ENCODE measurements around the gene FAM53B. TPM values are rescaled to one million over a fixed set of nuclear protein-coding genes. Genes with fewer than 3 reads are reported as not detected.

Gene FAM53B
- total and polyA plus RNA-seq, 4 experiments from 2014 or later: 7.3 to 60.7 (median 49.9) TPM

DNA sequence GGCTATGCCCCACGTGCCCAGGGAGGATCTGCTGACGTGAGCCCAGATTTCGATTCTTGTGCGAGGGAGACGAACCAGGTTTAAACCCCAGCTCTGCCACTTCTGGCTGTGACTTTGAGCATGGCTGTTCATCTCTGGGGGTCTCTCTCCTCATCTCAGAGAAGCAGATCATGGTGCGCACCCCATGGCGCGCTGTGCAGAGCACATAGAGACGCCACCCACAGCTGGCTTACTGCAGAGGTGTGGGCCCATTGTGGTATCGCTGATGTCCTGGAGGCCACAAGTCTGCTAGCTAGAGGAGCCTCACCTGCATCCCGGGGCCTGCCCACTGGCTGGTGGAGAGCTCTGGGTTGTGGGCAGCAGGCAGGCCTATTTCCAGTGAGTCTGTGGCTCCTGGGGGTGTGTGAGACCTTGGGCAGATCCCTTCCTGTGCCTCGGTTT is 142.0 kb downstream of the FAM53B start:
- no peaks in the 10 kb centered on the region for H3K4me1 ChIP-seq (ENCODE audit: insufficient read depth, low read length)
- Mint-ChIP-seq H3K27ac (no peak overlapping the region), H3K36me3 (no peaks in the 10 kb centered on the region), H3K4me1 (peaks cover 0 to 6% (median under 1%) of the 10 kb centered on the region in 4 donors), H3K4me3 (no peak overlapping the region), H3K27me3 (no peaks in the 10 kb centered on the region), H3K9me3 (peaks cover 0 to 2% (median 0%) of the 10 kb centered on the region in 8 donors)
- no peaks in the 10 kb centered on the region for H3K36me3 ChIP-seq (ENCODE audit: insufficient read depth, low read length)
- ChIA-PET POLR2A (ENCODE audit: partially characterized antibody) (interaction anchor here (0.7 to 0.9 kb wide), 3 partner anchors 36 to 140 kb away, joined by 3 to 4 read pairs (median 3); no protein-coding TSS in a partner anchor), CTCF (ENCODE audit: partially characterized antibody) (interaction anchor here (1.0 kb wide), 1 partner anchor 63 kb away, joined by 3 read pairs; no protein-coding TSS in a partner anchor)
- no peaks in the 10 kb centered on the region for H3K9me3 ChIP-seq (ENCODE audit: control insufficient read depth in 1 of 2, low read length in 2 of 2)
- H3K27me3 ChIP-seq (ENCODE audit: insufficient read depth, low read length): no peaks in the 10 kb centered on the region
- intact Hi-C loops (cut with micrococcal nuclease): no loop called here
- no peak overlapping the region for H3K27ac ChIP-seq (ENCODE audit: low read depth, low read length)
- H3K4me3 ChIP-seq (ENCODE audit: low read length in 2 of 2): no peak overlapping the region
- no peak for DNase-seq

GRCh38 chr10:124601431-124602120 is 142.6 kb downstream of the FAM53B start:
- H3K27me3 ChIP-seq (ENCODE audit: insufficient read depth, low read length): no peaks in the 10 kb centered on the region
- ChIA-PET CTCF (ENCODE audit: partially characterized antibody) (no interaction called here), POLR2A (ENCODE audit: partially characterized antibody) (interaction anchor here (0.7 to 0.9 kb wide), 3 partner anchors 36 to 140 kb away, joined by 3 to 4 read pairs (median 3); no protein-coding TSS in a partner anchor)
- Mint-ChIP-seq H3K9me3 (peaks cover 0 to 2% (median 0%) of the 10 kb centered on the region in 8 donors), H3K4me1 (peaks cover 0 to 6% (median under 1%) of the 10 kb centered on the region in 4 donors), H3K27ac (no peak overlapping the region), H3K36me3 (no peaks in the 10 kb centered on the region), H3K4me3 (no peak overlapping the region), H3K27me3 (no peaks in the 10 kb centered on the region)
- H3K4me1 ChIP-seq (ENCODE audit: insufficient read depth, low read length): no peaks in the 10 kb centered on the region
- no peaks in the 10 kb centered on the region for H3K36me3 ChIP-seq (ENCODE audit: insufficient read depth, low read length)
- H3K27ac ChIP-seq (ENCODE audit: low read depth, low read length): no peak overlapping the region
- no peak overlapping the region for H3K4me3 ChIP-seq (ENCODE audit: low read length in 2 of 2)
- no peak for DNase-seq
- intact Hi-C loops (cut with micrococcal nuclease): no loop called here
- H3K9me3 ChIP-seq (ENCODE audit: control insufficient read depth in 1 of 2, low read length in 2 of 2): no peaks in the 10 kb centered on the region

- H3K27me3 ChIP-seq (ENCODE audit: insufficient read depth, low read length): no peaks in the 10 kb centered on the region
- no peaks in the 10 kb centered on the region for H3K36me3 ChIP-seq (ENCODE audit: insufficient read depth, low read length)
- Mint-ChIP-seq H3K27me3 (no peaks in the 10 kb centered on the region), H3K4me3 (no peak overlapping the region), H3K27ac (peak overlapping the region in 2 of 7 donors; percentile 57 to 80), H3K4me1 (peaks cover 0 to 6% (median under 1%) of the 10 kb centered on the region in 4 donors), H3K9me3 (peaks cover 0 to 2% (median 0%) of the 10 kb centered on the region in 8 donors), H3K36me3 (no peaks in the 10 kb centered on the region)
- no peak overlapping the region for H3K27ac ChIP-seq (ENCODE audit: low read depth, low read length)
- H3K4me3 ChIP-seq (ENCODE audit: low read length in 2 of 2): no peak overlapping the region
- intact Hi-C loops (cut with micrococcal nuclease): no loop called here
- no peaks in the 10 kb centered on the region for H3K9me3 ChIP-seq (ENCODE audit: control insufficient read depth in 1 of 2, low read length in 2 of 2)
- no peaks in the 10 kb centered on the region for H3K4me1 ChIP-seq (ENCODE audit: insufficient read depth, low read length)
- DNase-seq: no peak
- ChIA-PET CTCF (ENCODE audit: partially characterized antibody) (no interaction called here), POLR2A (ENCODE audit: partially characterized antibody) (no interaction called here)
Observed at GRCh38 chr10:124601016-124601415, 143.2 kb downstream of the FAM53B start.

DNA sequence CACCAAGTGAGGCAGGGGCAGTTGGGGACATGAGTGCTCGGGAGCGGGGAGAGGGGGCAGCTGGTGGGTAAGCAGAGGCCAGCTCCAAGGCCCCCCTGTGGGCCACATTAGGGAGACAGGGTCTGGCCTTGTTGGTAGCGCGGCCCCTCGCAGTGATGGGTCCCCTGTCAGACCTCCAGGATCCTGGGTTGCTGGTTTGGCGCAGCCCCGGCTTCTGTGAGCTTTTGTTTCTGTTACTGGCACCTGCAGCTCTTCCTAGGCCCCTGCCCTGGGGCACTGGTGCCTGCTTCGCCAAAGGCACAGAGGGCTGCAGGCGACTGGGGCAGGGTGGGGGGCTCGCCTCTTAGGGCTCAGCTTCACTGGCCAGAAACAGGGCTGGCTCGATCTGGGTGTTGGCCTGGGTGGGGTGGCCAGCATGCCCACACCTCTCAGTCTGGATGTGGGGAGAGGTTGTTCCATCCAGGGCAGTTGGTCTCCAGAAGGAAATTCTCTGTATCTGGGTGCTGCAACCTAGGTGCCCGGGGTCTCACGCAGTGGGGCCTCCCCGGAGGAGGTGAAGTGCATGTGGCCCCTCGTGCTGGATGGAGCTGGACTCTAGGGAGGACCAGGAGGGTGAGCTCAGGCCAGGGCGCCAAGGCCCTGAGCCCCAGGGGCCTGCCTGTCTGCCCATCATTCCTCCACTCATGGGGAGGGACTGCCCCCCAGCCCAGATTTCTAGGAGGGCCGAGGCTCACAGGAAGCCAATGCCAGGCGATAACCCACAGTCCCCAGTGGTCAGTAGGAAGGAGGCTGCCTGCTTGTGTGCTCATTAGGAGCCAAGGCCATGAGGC is 143.9 kb downstream of the FAM53B start:
- peak overlapping the region in 2 of 7 donors; percentile 49 to 80 for H3K27ac Mint-ChIP-seq
- H3K27ac ChIP-seq (ENCODE audit: low read depth, low read length): no peak overlapping the region
- no peak overlapping the region for H3K4me3 Mint-ChIP-seq
- CTCF ChIA-PET (ENCODE audit: partially characterized antibody): no interaction called here
- intact Hi-C loops (cut with micrococcal nuclease): no loop called here
- no peaks in the 10 kb centered on the region for H3K27me3 Mint-ChIP-seq
- peaks cover 0 to 2% (median 0%) of the 10 kb centered on the region in 8 donors for H3K9me3 Mint-ChIP-seq
- H3K27me3 ChIP-seq (ENCODE audit: insufficient read depth, low read length): no peaks in the 10 kb centered on the region
- no peaks in the 10 kb centered on the region for H3K4me1 ChIP-seq (ENCODE audit: insufficient read depth, low read length)
- peaks cover 0 to 1% of the 10 kb centered on the region in 2 donors for H3K36me3 Mint-ChIP-seq
- peaks cover 0 to 7% (median 5%) of the 10 kb centered on the region in 4 donors for H3K4me1 Mint-ChIP-seq
- H3K9me3 ChIP-seq (ENCODE audit: control insufficient read depth in 1 of 2, low read length in 2 of 2): no peaks in the 10 kb centered on the region
- no peak overlapping the region for H3K4me3 ChIP-seq (ENCODE audit: low read length in 2 of 2)
- no peaks in the 10 kb centered on the region for H3K36me3 ChIP-seq (ENCODE audit: insufficient read depth, low read length)
- POLR2A ChIA-PET (ENCODE audit: partially characterized antibody): no interaction called here
- DNase-seq: no peak

DNA sequence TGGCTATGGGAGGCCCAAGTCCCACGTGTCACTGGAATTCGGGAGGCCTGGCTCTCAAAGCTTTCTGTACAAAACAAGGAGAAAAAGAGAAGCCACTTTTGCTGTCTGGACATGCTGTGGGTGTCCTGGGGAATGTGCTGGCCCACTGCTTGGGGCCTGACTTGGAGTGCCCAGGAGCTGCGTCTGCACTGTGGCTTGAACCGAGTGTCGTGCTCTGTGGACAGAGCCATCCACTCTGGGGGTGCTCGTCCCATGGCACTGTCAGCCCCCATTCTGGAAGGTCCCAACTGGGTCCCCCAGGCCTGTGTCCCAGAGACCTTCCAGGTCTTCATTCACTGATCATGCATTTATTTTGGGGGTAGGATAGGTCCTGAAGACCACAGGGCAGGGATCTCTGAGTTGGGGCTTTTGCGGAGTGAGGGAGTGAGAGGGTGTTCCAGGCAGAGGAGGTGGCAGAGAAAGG is 144.6 kb downstream of the FAM53B start:
- intact Hi-C loops (cut with micrococcal nuclease): no loop called here
- POLR2A ChIA-PET (ENCODE audit: partially characterized antibody): no interaction called here
- H3K36me3 ChIP-seq (ENCODE audit: insufficient read depth, low read length): no peaks in the 10 kb centered on the region
- no peaks in the 10 kb centered on the region for H3K27me3 Mint-ChIP-seq
- H3K27ac ChIP-seq (ENCODE audit: low read depth, low read length): no peak overlapping the region
- CTCF ChIA-PET (ENCODE audit: partially characterized antibody): no interaction called here
- peaks cover 0 to 1% of the 10 kb centered on the region in 2 donors for H3K36me3 Mint-ChIP-seq
- DNase-seq: no peak
- no peak overlapping the region for H3K4me3 Mint-ChIP-seq
- H3K27me3 ChIP-seq (ENCODE audit: insufficient read depth, low read length): no peaks in the 10 kb centered on the region
- H3K9me3 Mint-ChIP-seq: peaks cover 0 to 2% (median 0%) of the 10 kb centered on the region in 8 donors
- H3K9me3 ChIP-seq (ENCODE audit: control insufficient read depth in 1 of 2, low read length in 2 of 2): no peaks in the 10 kb centered on the region
- peaks cover 0 to 7% (median 5%) of the 10 kb centered on the region in 4 donors for H3K4me1 Mint-ChIP-seq
- H3K27ac Mint-ChIP-seq: peak overlapping the region in 1 of 7 donors; percentile 49
- no peak overlapping the region for H3K4me3 ChIP-seq (ENCODE audit: low read length in 2 of 2)
- no peaks in the 10 kb centered on the region for H3K4me1 ChIP-seq (ENCODE audit: insufficient read depth, low read length)

GRCh38 chr10:124598773-124599587 is 145.2 kb downstream of the FAM53B start:
- intact Hi-C loops (cut with micrococcal nuclease): no loop called here
- Histone ChIP-seq H3K9me3 (ENCODE audit: control insufficient read depth in 1 of 2, low read length in 2 of 2) (no peaks in the 10 kb centered on the region), H3K27me3 (ENCODE audit: insufficient read depth, low read length) (no peaks in the 10 kb centered on the region), H3K4me1 (ENCODE audit: insufficient read depth, low read length) (no peaks in the 10 kb centered on the region), H3K36me3 (ENCODE audit: insufficient read depth, low read length) (no peaks in the 10 kb centered on the region), H3K4me3 (ENCODE audit: low read length in 2 of 2) (no peak overlapping the region), H3K27ac (ENCODE audit: low read depth, low read length) (no peak overlapping the region)
- ChIA-PET CTCF (ENCODE audit: partially characterized antibody) (no interaction called here), POLR2A (ENCODE audit: partially characterized antibody) (no interaction called here)
- Mint-ChIP-seq H3K4me1 (peaks cover 0 to 7% (median 5%) of the 10 kb centered on the region in 4 donors), H3K27me3 (no peaks in the 10 kb centered on the region), H3K4me3 (peak overlapping the region in 1 of 8 donors; percentile 40), H3K9me3 (peaks cover 0 to 2% (median 0%) of the 10 kb centered on the region in 8 donors), H3K36me3 (peaks cover 0 to 1% of the 10 kb centered on the region in 2 donors), H3K27ac (peak overlapping the region in 1 of 7 donors; percentile 77)
- no peak for DNase-seq

Data from CD4-positive, alpha-beta memory T cell (primary cell).